K562 (cell line): ENCODE results near the gene FKBP7. TPM values are rescaled to one million over a fixed set of nuclear protein-coding genes. Genes with fewer than 3 reads are reported as not detected.

Experiments used
- ATAC-seq: fragments of 200-7000 bp; cut with Tn5 transposase; 3 replicates; pipeline ENCODE4 v1.9.1; 2020; ENCODE audit warnings: moderate library complexity
- BruUV-seq: library from RNA; stranded (reverse); fragments of 400-500 nt; replicated peaks from 2 replicates; lab custom pipeline; 2021; lab: Mats Ljungman, UMichigan
- CTCF ChIA-PET: fragments of 300-600 bp; formaldehyde crosslinking; extraction: SDS; loops from one replicate; lab custom pipeline; 2021; ENCODE audit warnings: low intra/inter-chr PET ratio; lab: Yijun Ruan, JAX
- POLR2A ChIA-PET: fragments of 300-600, 350-650 bp; sonication (Branson Sonifier 250); formaldehyde crosslinking; extraction: SDS; loops from one replicate; lab custom pipeline; 2021; ENCODE audit warnings: antibody characterized with exemption, inconsistent platforms; lab: Yijun Ruan, JAX
- DNase-seq, 4 experiments: peaks; one replicate each; pipeline versions ENCODE4 v3.0.0 to v3.0.0-alpha.2; 2011 to 2018; ENCODE audit warnings: low spot score in 3 of 4, mixed read lengths in 3 of 4; ENCODE audit errors: extremely low read depth in 1 of 4
- FAIRE-seq: peaks from 2 replicates; lab custom pipeline; 2011; peaks lifted over from hg19 to GRCh38; lab: Jason Lieb, UNC
- H2AFZ ChIP-seq: 2 replicates; pipeline ENCODE4 v1.6.0; 2011; ENCODE audit warnings: low read depth, low read length, control low read depth, inconsistent platforms
- H3K27ac ChIP-seq: fragments of 200-600 bp; 3 replicates; pipeline ENCODE4 v1.8.0; 2011; ENCODE audit warnings: low read depth, mild to moderate bottlenecking, control low read depth, inconsistent platforms, low read length, moderate library complexity, mixed read lengths; ENCODE audit errors: extremely low read depth
- H3K27me3 ChIP-seq, 2 experiments: fragments of 300-600 bp in 1 of 2; 2 replicates in 1 of 2; 3 replicates in 1 of 2; pipeline versions ENCODE4 v1.6.0 to v1.8.0; 2011; ENCODE audit warnings: inconsistent platforms in 2 of 2, low read length in 2 of 2, mild to moderate bottlenecking in 1 of 2, mixed read lengths in 1 of 2, moderate library complexity in 1 of 2; ENCODE audit not compliant: control insufficient read depth in 2 of 2, insufficient read depth in 2 of 2
- H3K36me3 ChIP-seq: fragments of 300-600 bp; 3 replicates; pipeline ENCODE4 v1.8.0; 2011; ENCODE audit warnings: mild to moderate bottlenecking, low read length, inconsistent platforms; ENCODE audit not compliant: control insufficient read depth, insufficient read depth
- H3K4me1 ChIP-seq, 2 experiments: fragments of 200-600 bp in 1 of 2; replicated peaks in 1 of 2; 2 replicates in 1 of 2; 3 replicates in 1 of 2; pipeline versions ENCODE4 v1.5.1 to v1.8.0; 2011; ENCODE audit warnings: inconsistent platforms in 2 of 2, low read length in 2 of 2, mild to moderate bottlenecking in 1 of 2, mixed read lengths in 1 of 2, moderate library complexity in 1 of 2; ENCODE audit not compliant: control insufficient read depth in 2 of 2, insufficient read depth in 2 of 2
- H3K4me2 ChIP-seq: 2 replicates; pipeline ENCODE4 v1.6.1; 2011; ENCODE audit warnings: low read length, control low read depth, inconsistent platforms, mixed read lengths; ENCODE audit not compliant: insufficient read depth
- H3K4me3 ChIP-seq: fragments of 200-600 bp; sonication (generic), shearing (Covaris generic); 2 replicates; pipeline ENCODE4 v1.5.1; 2016; ENCODE audit warnings: control low read depth, inconsistent platforms
- H3K79me2 ChIP-seq: fragments of 200-600 bp; 3 replicates; pipeline ENCODE4 v1.8.0; 2011; ENCODE audit warnings: low read length, inconsistent platforms; ENCODE audit not compliant: control insufficient read depth, insufficient read depth
- H3K9ac ChIP-seq, 2 experiments: 2 replicates each; pipeline versions ENCODE4 v1.6.0 to v1.6.1; 2011; ENCODE audit warnings: low read depth in 2 of 2, low read length in 2 of 2, control low read depth in 1 of 2, inconsistent platforms in 1 of 2, mild to moderate bottlenecking in 1 of 2, mixed read lengths in 1 of 2; ENCODE audit not compliant: insufficient read depth in 1 of 2
- H3K9me1 ChIP-seq: one replicate; pipeline ENCODE4 v1.6.0; 2011; ENCODE audit warnings: inconsistent platforms, mild to moderate bottlenecking, low read length, moderate library complexity; ENCODE audit not compliant: control insufficient read depth, insufficient read depth
- H3K9me3 ChIP-seq: replicated peaks from 2 replicates; pipeline ENCODE4 v1.5.1; 2011; ENCODE audit warnings: low read depth, low read length, inconsistent platforms; ENCODE audit not compliant: control insufficient read depth, insufficient read depth
- H4K20me1 ChIP-seq: replicated peaks from 2 replicates; pipeline ENCODE4 v1.6.1; 2011; ENCODE audit warnings: low read length, inconsistent platforms, mixed read lengths; ENCODE audit not compliant: control insufficient read depth, insufficient read depth
- CEBPB ChIP-seq: fragments of 450-650 bp; IDR thresholded peaks from 2 replicates; pipeline ENCODE4 v1.6.1; 2016; ENCODE audit warnings: missing genetic modification characterization, missing compliant biosample characterization
- CEBPG ChIP-seq, 3 experiments: fragments of 200-800 bp in 1 of 3; sonication (Bioruptor generic) in 1 of 3; sonication (generic) in 1 of 3; formaldehyde crosslinking in 1 of 3; IDR thresholded peaks in 2 of 3; conservative IDR thresholded peaks in 1 of 3; 2 replicates each; pipeline versions ENCODE4 v1.6.1 to v1.8.0; 2016 to 2022; ENCODE audit warnings: missing compliant biosample characterization in 2 of 3, missing genetic modification characterization in 2 of 3, mild to moderate bottlenecking in 1 of 3, missing genetic modification reagents in 1 of 3
- CTBP1 ChIP-seq: fragments of 450-650 bp; IDR thresholded peaks from 2 replicates; pipeline ENCODE4 v1.6.1; 2016; ENCODE audit warnings: borderline replicate concordance
- WGBS: fragments of 100-300 bp; shearing (Covaris generic); methylation state at CpG from one replicate; pipeline ENCODE4 v1.1.6; 2016; ENCODE audit warnings: low coverage, mixed read lengths; ENCODE audit not compliant: insufficient coverage; ENCODE audit errors: missing lambda C conversion rate; 5-methylcytosine and 5-hydroxymethylcytosine counted together
- in situ Hi-C: fragments of 300-500 bp; cut with MboI; formaldehyde crosslinking; loops from 4 replicates; pipeline ENCODE4 v1.15.0; 2018; ENCODE audit warnings: inconsistent platforms, mixed read lengths
- intact Hi-C: fragments of 100-400 bp; cut with micrococcal nuclease; formaldehyde crosslinking; loops from 2 replicates; pipeline ENCODE4 v1.14.2; 2022
- polyA plus RNA-seq, 8 experiments: library from polyadenylated mRNA; depleted of rRNA in 4 of 8; stranded (reverse) in 5 of 8; unstranded in 3 of 8; fragments of >200 nt; fragmentation: Nextera tagmentation in 2 of 8; fragmentation: Illumina TruSeq in 1 of 8; extraction: Ambion mirVana in 2 of 8; extraction: Trizol in 1 of 8; gene quantifications; 2 replicates each; pipeline versions ENCODE4 v1.2.1 to v1.2.3, GENCODE V29; 2011 to 2014; ENCODE audit warnings: inconsistent platforms in 1 of 8, missing spikeins in 1 of 8
- total RNA-seq, 7 experiments: library from RNA; depleted of rRNA in 6 of 7; stranded (reverse); fragments of >200 nt in 6 of 7; fragmentation: Illumina TruSeq in 2 of 7; extraction: Trizol in 2 of 7; gene quantifications; 2 replicates each; pipeline versions ENCODE4 v1.2.1 to v1.2.3, GENCODE V29; 2011 to 2021; ENCODE audit warnings: low replicate concordance in 1 of 7
- TF ChIP-seq, protein P1 (sequence below): sonication (generic); formaldehyde crosslinking; IDR thresholded peaks from 2 replicates; pipeline ENCODE4 v1.8.1; 2022; ENCODE audit warnings: missing genetic modification reagents

Gene FKBP7
- total and polyA plus RNA-seq, 9 of the 15 experiments (the other 6 are each of a cell fraction or from before 2014, with no cell fraction given): 6.1 to 23.2 (median 19.0) TPM

DNA sequence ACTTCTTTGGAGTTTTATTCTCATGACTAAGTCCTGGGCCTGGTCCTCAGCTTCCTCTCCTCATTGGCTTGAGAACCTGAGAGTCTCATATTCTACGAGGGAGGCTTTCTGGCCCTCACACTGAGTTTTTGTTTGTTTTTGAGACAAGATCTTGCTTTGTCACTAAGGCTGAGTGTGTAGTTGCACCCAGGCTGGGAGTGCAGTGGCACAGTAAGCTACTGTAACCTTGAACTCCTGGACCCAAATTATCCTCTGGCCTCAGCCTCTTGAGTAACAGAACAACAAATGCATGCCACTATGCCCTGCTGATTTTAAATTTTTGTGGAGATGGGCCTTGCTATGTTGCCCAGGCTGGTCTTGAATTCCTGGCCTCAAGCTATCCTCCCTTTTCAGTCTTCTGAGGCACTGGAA lies 50.0 kb downstream of the FKBP7 start (continued):
- TF ChIP-seq CTBP1: peak; percentile 51; the same call in 1 of the 2 replicates

DNA sequence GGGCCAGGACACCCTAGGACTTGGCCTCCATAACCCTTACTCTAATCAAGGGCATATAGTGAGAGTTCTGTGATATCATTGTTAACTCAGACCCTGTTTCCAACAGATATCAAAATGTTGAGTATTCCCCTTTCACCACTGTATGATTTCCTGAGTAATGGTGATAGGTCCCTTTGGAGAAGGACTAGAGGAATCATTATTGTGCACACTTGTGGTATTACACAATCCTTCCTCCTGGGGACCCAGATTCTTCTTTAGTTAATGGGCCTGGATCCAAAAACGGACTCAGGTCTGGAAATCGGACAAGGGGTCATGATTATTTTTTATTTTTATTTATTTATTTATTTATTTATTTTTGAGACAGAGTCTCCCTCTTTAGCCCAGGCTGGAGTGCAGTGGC lies 50.9 kb downstream of the FKBP7 start:
- Histone ChIP-seq H3K4me1 (peaks cover 18 to 23% of the 10 kb centered on the region in 2 experiments), H3K27ac (no peak overlapping the region), H4K20me1 (no peaks in the 10 kb centered on the region), H2AFZ (no peak overlapping the region), H3K79me2 (no peaks in the 10 kb centered on the region), H3K4me2 (no peak overlapping the region), H3K4me3 (no peak overlapping the region), H3K9ac (no peak overlapping the region), H3K36me3 (peaks cover 49% of the 10 kb centered on the region; the same call in 2 of the 3 replicates), H3K27me3 (no peaks in the 10 kb centered on the region), H3K9me3 (no peaks in the 10 kb centered on the region), H3K9me1 (no peaks in the 10 kb centered on the region)
- FAIRE-seq: no peak
- 80% methylated on average over 2 of the region's 2 CpGs for WGBS
- no peak for ATAC-seq
- in situ Hi-C loops: no loop called here
- intact Hi-C loops: no loop called here
- CTCF ChIA-PET: interaction anchor here (1.1 kb wide), 1 partner anchor 13 kb away, joined by 4 read pairs; no protein-coding TSS in a partner anchor
- no TSS peak for BruUV-seq
- POLR2A ChIA-PET: interaction anchor here (0.6 to 2.2 kb wide), 3 partner anchors 12 to 69 kb away, joined by 3 to 21 read pairs (median 7); no protein-coding TSS in a partner anchor
- DNase-seq: no peak
- TF ChIP-seq CEBPB (tag) (peak; percentile 66; the same call in 1 of the 2 replicates), CEBPG (CRISPR knock-in tag; IDR thresholded peaks at IDR 0.05) (no peak), CEBPG (tag; conservative IDR thresholded peaks at IDR 0.05 in 1 of 2, IDR thresholded peaks at IDR 0.05 in 1 of 2) (0 out of 4 replicates have a peak, but pooled peaks of 1 of the 2 experiments have one; percentile 37)
- TF ChIP-seq, protein P1, sequence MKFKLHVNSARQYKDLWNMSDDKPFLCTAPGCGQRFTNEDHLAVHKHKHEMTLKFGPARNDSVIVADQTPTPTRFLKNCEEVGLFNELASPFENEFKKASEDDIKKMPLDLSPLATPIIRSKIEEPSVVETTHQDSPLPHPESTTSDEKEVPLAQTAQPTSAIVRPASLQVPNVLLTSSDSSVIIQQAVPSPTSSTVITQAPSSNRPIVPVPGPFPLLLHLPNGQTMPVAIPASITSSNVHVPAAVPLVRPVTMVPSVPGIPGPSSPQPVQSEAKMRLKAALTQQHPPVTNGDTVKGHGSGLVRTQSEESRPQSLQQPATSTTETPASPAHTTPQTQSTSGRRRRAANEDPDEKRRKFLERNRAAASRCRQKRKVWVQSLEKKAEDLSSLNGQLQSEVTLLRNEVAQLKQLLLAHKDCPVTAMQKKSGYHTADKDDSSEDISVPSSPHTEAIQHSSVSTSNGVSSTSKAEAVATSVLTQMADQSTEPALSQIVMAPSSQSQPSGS (CRISPR knock-in tag): no peak
